Vagina (tissue), 2 donors: ENCODE results near the gene C2CD2.

ENCODE experiments used
- CTCF ChIP-seq, 3 experiments: fragments of 450-650 bp in 2 of 3; fragments of 200-600 bp in 1 of 3; sonication (generic) in 1 of 3; IDR thresholded peaks; one replicate each; pipeline ENCODE4 v1.5.1; 2017 to 2019; ENCODE audit warnings: antibody characterized with exemption in 3 of 3, mild to moderate bottlenecking in 2 of 3, moderate library complexity in 2 of 3
- POLR2AphosphoS5 ChIP-seq, 2 donors: sonication (generic); formaldehyde crosslinking; IDR thresholded peaks; one replicate each; pipeline ENCODE4 v1.9.0; 2017; ENCODE audit warnings: antibody characterized with exemption in 2 of 2, mild to moderate bottlenecking in 2 of 2, low read depth in 1 of 2; ENCODE audit not compliant: insufficient read depth in 1 of 2

DNA sequence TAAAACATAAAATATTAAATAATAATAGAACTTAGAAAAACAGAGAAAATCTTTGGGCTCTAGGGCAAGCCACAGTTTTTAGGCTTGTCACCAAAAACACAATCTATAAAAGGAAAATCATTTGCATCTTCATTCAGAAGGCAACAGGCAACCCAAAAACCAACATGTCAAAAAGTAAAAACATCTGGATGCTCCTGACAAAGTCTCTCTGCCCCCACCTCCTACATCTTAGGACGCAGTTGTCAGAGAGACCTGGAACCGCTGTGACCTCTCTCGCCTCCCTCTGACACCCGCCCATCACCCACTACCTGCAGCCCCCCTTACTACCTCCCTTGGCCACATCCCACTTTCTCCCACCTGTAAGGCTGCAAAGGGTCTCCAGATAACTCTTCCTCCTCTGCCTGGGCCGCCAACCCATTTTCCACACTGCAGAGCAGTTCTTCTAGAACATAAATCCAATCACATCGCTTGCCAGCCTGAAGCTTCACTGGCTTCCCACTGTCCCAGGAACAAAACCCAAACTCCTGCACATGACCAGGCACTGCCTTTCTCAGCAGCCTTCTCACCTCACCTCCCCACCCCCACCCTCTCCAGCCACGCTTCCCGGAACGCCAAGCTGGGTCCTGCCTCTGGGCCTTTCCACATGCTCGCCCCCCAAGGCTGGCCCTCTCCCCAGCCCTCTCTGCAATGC, 89.4 kb downstream of the C2CD2 start:
- TF ChIP-seq CTCF (IDR thresholded peaks at IDR 0.05): no peak
- no peak for TF ChIP-seq POLR2AphosphoS5 (IDR thresholded peaks at IDR 0.05; ENCODE audit: insufficient read depth in 1 of 2, low read depth in 1 of 2)
